Subcutaneous adipose tissue (tissue), 4 donors: ENCODE data around the gene PPM1F. TPM values are rescaled to one million over a fixed set of nuclear protein-coding genes. Genes with fewer than 3 reads are reported as not detected.

Experiments used
- total RNA-seq, 4 donors: library from RNA; depleted of rRNA; stranded (reverse); fragments of >200 nt; gene quantifications; one replicate each; pipeline ENCODE4 v1.1.0, GENCODE V29; 2016
- TF ChIP-seq, protein P1 (sequence below): fragments of 450-650 bp; IDR thresholded peaks from one replicate; pipeline ENCODE4 v1.5.1; 2016; ENCODE audit warnings: low read depth, mild to moderate bottlenecking, control low read depth, antibody characterized with exemption, moderate library complexity

The PPM1F gene
- total RNA-seq, 4 donors from 2014 or later = 15.0 to 32.2 (median 20.2) TPM

DNA sequence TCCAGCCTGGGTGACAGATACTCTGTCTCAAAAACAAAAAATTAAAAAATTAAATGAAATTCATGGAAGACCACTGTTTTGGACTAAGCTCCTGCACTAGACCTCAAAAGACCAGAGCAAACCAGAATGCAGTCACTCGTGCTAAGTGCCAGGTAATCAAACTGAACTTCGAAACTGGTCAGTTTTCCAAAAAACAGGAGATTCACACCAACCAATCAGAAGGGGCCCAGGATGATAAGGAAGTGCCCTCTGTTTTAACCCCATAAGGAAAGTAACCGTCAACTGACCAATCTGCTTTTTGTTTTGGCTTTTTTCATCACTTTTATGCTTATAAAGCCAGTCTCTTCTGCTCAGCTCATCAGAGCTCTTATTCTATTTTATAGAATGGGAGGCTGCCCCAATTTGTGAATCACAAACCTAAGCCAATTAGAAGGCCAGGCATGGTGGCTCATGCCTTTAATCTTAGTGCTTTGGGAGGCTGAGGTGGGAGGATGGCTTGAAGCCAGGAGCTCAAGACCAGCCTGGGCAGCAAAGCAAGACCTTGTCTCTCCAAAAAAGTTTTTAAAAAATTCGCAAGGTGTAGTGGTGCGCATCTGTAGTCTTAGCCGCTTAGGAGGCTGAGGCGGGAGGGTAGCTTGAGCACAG is 40.1 kb upstream of the PPM1F start:
- TF ChIP-seq, protein P1, sequence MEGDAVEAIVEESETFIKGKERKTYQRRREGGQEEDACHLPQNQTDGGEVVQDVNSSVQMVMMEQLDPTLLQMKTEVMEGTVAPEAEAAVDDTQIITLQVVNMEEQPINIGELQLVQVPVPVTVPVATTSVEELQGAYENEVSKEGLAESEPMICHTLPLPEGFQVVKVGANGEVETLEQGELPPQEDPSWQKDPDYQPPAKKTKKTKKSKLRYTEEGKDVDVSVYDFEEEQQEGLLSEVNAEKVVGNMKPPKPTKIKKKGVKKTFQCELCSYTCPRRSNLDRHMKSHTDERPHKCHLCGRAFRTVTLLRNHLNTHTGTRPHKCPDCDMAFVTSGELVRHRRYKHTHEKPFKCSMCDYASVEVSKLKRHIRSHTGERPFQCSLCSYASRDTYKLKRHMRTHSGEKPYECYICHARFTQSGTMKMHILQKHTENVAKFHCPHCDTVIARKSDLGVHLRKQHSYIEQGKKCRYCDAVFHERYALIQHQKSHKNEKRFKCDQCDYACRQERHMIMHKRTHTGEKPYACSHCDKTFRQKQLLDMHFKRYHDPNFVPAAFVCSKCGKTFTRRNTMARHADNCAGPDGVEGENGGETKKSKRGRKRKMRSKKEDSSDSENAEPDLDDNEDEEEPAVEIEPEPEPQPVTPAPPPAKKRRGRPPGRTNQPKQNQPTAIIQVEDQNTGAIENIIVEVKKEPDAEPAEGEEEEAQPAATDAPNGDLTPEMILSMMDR = no peak

DNA sequence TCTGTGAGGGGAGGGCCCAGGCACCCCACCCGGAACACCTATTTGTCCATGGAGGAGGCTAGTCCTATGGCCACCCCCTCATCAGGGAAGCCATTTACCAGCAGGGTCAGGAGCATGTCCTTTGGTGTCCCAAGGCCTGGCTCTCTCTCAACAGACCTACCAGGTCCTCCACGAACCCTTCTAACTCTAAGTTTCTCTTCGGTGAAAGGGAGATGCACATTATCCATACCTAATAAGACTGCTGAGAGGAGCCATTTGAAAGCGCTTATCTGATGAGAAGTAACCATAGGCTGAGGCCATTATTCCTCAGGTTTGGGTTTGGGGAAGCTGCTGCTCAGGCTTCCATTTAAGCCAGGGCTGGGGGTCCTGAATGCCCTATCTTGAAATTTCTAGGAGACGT is 39.1 kb upstream of the PPM1F start:
- TF ChIP-seq, protein P1 = no peak

DNA sequence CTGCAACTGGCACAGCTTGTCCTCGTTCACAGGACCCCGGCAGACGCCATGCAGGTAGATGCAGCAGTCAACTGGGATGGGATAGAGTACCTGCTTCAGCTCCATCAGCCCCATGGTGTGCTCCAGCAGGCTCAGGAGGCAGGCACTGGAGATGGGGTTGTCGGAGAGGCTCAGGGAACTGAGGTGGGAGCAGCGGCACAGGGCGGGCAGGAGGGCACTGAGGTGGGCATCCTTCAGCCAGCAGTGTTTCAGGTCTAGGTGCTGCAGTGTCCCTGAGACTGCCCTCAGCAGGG is 38.6 kb upstream of the PPM1F start:
- TF ChIP-seq, protein P1 = no peak

DNA sequence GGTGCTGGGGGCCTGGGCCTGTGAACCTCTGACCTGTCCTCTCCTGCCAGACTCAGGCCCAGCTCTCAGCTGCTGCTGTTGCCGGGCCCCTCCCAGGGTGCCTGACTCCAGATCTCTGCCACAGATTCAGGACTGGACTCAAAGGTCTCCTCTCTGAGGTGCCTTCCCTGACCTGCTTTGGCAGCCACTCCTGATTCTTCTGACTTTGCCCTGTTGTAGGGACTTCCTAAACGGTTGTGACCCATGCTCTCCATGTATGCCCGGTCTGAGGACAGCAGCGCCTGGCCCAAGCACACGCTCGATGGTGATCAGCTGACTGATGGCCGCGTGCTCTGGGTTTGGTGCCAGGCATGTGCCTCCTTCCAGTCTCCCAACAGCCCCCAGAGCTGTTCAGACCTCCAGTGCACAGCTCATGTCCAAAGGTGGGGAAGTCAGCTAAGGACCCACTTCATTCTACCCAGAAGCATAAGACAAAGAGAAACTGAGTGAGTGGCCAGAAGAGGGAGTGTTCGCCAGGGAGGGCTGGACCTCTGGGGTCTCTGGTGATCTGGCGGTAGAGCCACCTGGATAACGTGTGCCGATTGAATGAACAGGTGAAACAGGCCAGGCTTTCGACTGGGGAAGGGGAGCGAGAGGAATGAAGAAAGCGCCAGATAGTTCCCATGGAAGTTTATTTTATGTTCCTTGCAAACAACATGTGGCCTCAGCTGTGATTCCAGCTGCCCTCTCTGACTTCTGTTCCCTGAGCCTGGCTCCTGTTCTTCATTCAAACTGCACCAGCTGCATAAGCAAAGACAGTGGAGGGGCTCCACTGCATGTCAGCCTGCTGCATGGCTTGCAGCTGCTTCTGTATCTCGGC is 38.0 kb upstream of the PPM1F start:
- TF ChIP-seq, protein P1 = no peak

DNA sequence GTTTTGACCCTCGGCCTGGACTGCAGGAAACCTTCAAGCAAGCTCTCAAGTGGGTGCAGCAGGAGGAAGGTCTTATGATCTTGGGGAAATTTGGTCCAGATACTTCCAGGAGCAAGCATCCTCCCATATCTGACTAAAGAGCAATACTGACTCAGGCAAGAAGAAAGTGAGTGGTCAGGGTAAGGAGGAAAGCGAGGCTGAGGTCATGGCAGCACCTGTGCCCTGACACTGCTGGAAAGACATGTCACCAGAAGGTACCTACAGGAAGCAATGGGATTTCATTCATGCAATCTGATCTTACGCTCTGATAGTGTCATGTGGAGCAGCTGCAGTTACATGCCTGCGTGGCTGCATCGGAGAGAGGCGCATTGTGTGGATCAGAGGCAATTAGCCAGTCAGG is 36.4 kb upstream of the PPM1F start:
- TF ChIP-seq, protein P1 = no peak

DNA sequence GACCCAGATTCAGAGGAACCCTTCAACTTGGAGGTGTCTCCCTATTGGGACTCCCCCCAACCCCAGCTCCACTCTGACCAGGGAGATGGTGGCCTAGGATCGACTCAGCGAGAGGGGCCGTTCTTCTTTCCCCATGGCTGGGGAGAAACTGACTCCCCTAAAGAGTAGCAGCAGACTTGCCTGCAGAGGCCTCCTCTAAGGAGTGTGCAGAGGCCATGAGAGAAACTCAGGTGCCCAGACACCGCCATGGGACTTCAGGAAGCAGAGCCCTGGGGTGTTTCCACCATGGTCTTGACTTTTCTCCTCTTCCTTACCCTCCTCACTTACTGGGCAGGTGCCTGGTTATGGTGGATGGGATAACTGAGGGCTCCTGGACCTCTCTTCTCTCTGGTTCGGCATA is 32.6 kb upstream of the PPM1F start:
- TF ChIP-seq, protein P1 = no peak

DNA sequence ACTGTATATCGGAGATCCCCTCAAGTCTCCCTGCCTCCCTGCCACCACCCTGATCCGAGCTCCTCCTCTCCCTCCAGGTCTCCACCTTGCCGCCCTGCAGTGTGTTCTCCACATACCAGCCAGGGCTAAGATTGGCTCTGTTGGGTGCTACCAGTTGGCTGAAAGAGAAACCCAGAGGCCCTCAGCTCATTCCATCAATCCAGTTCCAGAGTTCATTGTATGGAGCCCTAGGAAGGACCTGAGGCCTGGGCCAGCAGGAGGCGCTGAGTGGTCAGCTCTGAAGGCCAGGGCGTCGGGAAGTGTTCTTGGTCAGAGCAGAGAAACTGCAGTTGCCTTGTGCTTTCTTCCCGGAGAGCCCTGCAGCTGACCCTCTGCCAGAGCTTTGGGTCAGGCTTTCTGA is 32.1 kb upstream of the PPM1F start:
- TF ChIP-seq, protein P1 = no peak
